ENCODE results near the gene TWIST1.

The TWIST1 gene

DNA sequence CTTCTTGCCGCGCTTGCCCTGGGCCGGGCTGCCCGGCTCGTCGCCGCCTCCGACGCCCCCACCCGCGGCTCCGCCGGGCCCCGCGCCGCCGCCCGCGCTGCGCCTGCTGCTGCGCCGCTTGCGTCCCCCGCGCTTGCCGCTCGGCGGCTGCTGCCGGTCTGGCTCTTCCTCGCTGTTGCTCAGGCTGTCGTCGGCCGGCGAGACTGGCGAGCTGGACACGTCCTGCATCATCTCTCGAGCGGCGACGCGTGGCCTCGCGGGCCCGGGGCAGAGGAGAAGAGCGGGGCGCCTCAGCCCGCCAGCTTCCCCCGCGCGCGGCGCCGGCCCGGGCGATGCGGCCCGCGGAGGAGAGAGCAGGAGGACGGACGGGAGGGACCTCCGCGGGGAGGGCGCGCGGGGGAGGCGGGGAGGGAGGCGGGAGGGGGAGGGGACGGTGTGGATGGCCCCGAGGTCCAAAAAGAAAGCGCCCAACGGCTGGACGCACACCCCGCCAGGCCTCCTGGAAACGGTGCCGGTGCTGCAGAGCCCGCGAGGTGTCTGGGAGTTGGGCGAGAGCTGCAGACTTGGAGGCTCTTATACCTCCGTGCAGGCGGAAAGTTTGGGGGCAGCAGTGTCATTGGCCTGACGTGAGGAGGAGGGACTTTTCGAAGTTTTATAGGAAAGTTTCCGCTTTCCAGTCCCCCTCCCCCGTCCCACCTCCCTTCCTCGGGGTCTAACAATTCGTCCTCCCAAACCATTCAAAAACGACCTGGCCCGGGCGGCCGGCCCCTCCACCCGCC, at the start of gene TWIST1:
TWIST1 (minus strand) TSS at position 546 of the 779 bp plus-strand sequence; CDS start at position 231, 315 bp downstream.
- DNase-seq (ENCODE audit: low read depth in 3 of 3) = no peak

- DNase-seq (ENCODE audit: low read depth in 3 of 3) = no peak
These were observed 44.2 kb upstream of the TWIST1 start for GRCh38 chr7:19161671-19162070.

DNA sequence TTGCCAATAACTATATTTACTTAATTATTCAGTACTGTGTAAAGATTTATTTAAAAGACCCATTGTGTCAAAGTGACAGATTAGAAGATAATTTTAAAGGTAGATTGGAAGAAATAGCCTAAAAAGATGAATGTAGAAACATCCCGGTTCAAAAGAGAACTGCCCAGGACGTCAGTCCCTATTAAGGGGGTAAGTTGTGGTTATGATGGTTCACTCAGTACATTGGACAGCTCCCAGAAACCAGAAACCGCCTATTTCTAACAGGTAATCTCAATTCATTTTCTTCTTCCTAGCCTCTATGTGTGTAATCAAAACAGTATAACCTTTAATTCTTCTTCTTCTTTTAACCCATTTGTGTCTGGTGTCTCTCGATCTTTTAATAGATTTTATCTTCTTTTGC, 29.3 kb upstream of the TWIST1 start:
- no peak for DNase-seq (ENCODE audit: low read depth in 3 of 3)

DNA sequence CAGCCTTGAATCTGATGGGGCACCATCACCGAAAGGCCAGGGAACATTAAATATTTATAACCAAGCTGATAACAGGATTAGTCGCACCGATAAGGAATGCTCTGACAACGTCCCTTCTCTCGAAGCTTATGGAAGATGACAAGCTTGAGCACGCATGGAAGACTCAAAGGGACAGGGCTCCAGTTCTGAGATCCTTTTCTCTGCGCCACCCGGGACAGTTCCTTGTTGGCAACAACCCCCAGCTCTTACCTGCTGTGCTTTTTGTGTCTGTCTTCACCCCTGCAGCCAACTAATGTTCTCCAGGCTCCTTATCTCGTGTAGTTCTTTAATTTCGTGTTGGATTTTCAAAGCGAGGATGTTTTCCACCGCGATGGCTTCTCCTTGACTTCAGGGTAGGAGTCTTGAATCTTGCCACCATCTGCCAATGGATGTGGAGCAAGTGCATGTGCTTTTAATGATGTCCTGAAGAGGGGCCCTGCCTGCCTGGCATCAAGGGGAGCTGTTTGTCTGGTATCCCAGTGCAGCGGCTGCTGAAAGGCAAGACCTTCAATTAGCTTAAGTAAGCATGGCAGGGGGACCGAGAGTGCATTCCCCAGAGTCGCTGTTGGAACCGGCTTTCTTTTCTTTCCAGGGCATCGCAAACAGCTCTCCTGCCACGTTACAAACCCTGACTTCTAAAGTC, 28.1 kb upstream of the TWIST1 start:
- no peak for DNase-seq (ENCODE audit: low read depth in 3 of 3)

DNA sequence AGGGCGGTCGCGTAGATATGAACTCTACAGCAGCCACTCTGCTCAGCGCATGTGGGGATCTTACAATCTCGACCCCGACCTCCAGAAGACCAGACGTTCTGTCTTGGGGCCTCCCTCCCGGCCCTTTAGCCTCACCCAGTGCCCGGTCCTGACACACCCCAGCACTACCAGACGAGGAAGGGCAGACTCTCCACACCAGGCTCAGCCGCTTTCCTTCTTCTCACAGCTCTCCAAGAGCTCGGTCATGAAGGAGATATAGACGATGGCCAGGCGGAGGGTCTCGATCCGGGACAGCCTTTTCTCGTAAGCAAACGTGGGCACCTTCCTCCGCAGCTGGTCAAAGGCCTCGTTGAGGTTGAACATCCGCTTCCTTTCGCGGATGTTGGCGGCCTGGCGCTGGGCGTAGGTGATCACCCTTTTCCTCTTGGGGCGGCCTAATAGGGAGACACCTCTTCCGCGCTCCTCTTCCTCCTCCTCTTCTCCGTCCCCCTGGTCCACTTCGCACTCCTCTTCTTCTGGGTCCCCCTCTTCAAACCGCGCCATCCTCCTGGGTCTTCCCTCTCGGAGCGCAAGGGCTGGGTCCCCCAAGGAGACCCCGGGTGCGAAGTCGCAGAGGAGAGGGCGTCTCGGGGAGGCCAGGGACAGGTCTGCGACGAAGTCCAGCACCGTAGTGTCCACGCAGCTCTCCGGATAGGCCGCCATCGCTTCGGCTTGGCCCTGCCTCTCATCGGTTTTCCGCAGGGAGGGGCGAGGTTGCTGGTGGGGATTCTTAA, 27.4 kb upstream of the TWIST1 start, which contains the start of gene FERD3L:
FERD3L (minus strand) TSS at position 761 of the 773 bp plus-strand sequence; CDS start at position 702, 59 bp downstream.
- no peak for DNase-seq (ENCODE audit: low read depth in 3 of 3)

DNA sequence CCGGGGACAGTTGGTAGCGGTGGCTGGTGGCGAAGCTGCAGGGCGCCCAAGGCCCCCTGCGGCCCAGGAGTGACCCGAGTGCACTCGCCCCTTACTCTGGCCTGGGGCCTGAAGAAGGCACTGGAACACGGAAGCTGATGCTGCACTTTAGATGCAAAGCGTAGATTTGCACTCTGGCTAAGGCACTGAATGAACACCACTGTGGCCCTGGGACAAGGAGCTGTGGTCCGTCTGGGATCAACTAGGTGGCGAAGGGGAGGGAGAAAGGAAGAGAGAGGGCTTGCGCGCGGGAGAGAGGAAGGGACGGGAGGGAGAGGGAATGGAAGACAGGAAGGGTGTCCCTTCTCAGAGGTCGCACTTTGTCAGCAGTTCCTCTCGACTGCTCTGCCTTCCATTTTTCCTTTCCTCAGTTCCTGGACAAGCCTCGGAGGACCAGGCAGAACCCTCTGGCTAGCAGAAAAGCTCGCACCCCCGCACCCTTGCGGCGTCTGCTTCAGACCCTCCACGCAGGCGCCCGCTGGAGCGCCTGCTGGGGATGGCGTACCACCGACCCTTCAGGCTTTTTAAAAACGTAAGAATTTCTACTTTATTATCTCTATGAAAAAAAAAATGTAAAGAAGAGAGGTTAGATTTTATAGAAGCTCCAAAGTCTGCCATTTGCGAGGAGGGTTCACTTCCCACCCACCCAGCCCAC, 26.6 kb upstream of the TWIST1 start:
- DNase-seq (ENCODE audit: low read depth in 3 of 3) = no peak

GRCh38 chr7:19139706-19140327, 22.4 kb upstream of the TWIST1 start:
- no peak for DNase-seq (ENCODE audit: low read depth in 3 of 3)

- DNase-seq (ENCODE audit: low read depth in 3 of 3) = no peak
These were observed 16.4 kb upstream of the TWIST1 start for GRCh38 chr7:19133886-19134285.

- no peak for DNase-seq (ENCODE audit: low read depth in 3 of 3)
These were observed 16.0 kb upstream of the TWIST1 start for GRCh38 chr7:19133390-19133789.

GRCh38 chr7:19128856-19129255, 11.4 kb upstream of the TWIST1 start:
- DNase-seq (ENCODE audit: low read depth in 3 of 3) = no peak

- DNase-seq (ENCODE audit: low read depth in 3 of 3) = no peak
These were observed 4.6 kb upstream of the TWIST1 start for GRCh38 chr7:19121977-19122588.

DNA sequence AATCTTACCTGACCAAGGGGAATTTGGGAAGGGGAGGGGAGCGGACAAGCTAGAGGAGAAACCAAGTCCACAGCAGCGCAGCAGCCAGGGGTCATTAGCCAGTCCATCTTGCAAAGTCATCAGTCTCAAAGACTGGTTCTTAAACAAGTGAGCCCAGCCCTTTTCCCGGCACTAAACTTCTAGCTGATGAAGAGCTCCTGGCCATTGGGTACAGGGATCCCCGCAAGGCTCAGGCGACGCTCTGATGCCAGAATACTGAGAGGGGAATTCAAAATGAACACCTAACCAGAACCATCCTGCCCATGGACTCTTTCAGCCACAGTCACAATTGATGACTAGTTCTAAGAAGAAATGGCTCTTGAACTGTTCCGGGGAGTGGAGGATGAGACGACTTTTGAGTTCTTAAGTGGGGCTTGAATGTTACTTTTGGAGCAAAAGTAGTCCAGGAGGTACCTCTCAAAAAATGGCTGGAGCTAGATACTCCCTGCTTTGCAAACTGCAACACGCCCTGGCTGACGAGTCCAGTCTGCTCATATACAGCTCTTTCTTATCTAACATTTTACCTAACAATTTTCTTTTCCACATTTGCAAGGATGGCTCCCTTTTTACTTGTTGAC, 2.5 kb upstream of the TWIST1 start:
- no peak for DNase-seq (ENCODE audit: low read depth in 3 of 3)

- DNase-seq (ENCODE audit: low read depth in 3 of 3) = no peak
These were observed 1.9 kb upstream of the TWIST1 start for GRCh38 chr7:19119372-19119771.

- no peak for DNase-seq (ENCODE audit: low read depth in 3 of 3)
These were observed 1.4 kb upstream of the TWIST1 start for GRCh38 chr7:19118636-19119371.

DNA sequence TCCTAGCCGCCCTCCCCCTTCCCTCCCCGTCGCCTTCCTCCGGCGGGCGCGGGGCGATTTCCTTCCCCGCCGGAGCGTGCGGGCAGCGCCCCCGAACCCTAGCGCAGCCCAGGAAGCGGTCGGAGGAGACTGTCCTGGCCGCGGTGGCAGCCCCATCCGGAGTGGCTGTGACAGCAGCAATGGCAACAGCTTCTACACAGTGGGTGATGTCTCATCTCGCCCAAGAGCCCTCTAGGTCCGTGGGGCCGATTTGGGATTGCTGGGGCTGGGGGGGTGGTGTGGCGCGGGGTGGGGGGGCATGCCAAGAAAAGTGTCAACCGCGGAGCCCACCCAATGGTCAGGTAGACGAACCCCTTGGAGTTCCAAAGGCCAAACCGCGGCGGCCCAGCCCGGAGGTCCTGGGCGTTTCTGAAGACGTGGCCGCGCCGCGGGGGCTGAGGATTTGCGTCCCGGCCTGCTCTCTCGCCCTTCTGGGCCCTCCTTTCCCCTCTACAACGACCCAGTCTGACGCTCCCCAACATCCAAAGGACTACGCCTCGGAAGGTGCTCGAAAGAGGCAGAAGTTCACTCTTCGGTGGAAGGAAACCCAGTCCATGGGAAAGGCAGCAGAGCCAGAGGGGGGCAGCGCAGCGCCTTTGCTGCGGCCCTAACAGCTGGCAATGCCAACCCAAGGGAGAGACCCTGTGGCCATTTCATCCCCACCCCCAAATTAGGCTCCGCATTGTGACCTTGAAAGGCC, 603 bp upstream of the TWIST1 start:
- no peak for DNase-seq (ENCODE audit: low read depth in 3 of 3)

DNA sequence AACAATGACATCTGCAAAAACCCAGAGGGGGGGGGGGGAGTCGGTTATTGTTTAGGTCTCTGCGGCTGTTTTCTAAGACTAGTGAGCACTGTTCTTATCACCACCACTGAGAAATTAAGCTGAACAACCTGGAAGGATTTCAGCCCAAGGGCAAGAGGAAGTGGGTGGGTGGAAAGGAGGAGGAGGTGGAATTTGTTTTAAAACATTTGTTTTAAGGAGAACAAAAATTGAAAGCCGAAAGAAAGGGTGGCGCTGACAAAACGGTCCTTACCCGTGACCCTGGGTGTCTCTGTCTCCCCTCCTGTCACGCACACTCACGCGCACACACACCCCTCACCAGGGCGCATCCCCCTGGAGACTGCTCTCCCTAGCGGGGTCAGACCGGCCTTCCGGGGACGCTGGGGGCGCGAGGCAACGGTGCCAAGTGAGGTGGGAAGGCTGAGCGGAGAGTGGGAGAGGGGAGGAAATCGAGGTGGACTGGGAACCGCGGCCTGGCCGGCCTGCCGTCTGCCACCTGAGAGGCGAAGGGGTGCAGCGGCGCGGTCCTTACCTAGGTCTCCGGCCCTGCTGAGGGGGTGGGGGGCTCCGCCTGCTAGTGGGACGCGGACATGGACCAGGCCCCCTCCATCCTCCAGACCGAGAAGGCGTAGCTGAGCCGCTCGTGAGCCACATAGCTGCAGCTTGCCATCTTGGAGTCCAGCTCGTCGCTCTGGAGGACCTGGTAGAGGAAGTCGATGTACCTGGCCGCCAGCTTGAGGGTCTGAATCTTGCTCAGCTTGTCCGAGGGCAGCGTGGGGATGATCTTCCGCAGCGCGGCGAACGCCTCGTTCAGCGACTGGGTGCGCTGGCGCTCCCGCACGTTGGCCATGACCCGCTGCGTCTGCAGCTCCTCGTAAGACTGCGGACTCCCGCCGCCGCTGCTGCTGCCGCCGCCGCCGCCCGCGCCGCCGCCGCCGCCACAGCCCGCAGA, 1.0 kb downstream of the TWIST1 start:
- no peak for DNase-seq (ENCODE audit: low read depth in 3 of 3)

- DNase-seq (ENCODE audit: low read depth in 3 of 3) = no peak
These were observed 2.9 kb downstream of the TWIST1 start for GRCh38 chr7:19114551-19114855.

All from stimulated activated CD4-positive, alpha-beta T cell treated with anti-CD3 and anti-CD28 coated beads, TNF-alpha, amount 100 ng/mL, for 4 hours (primary cell).